ENCODE data around the gene PCDH9.

PCDH9 gene

GRCh38 chr13:66994517-66995202 lies 235.5 kb downstream of the PCDH9 start:
- no peaks in the 10 kb centered on the region for H3K36me3 ChIP-seq (ENCODE audit: control insufficient read depth in 1 of 2, insufficient read depth in 2 of 2, low read length in 2 of 2)
- peak overlapping the region; percentile 13 to 52 for H3K4me3 ChIP-seq (ENCODE audit: low read depth in 1 of 2, low read length in 2 of 2)
- H3K9me3 ChIP-seq (ENCODE audit: control insufficient read depth in 1 of 2, low read length in 2 of 2) = no peaks in the 10 kb centered on the region
- no peaks in the 10 kb centered on the region for H3K27me3 ChIP-seq (ENCODE audit: control insufficient read depth in 1 of 2, insufficient read depth in 2 of 2, low read length in 2 of 2)
- H3K9ac ChIP-seq (ENCODE audit: low read depth in 1 of 2, low read length in 2 of 2) = no peak overlapping the region
- peaks cover 0 to 3% of the 10 kb centered on the region in 2 donors for H3K4me1 ChIP-seq (ENCODE audit: control insufficient read depth in 1 of 2, insufficient read depth in 2 of 2, low read length in 2 of 2)
- H3K27ac ChIP-seq (ENCODE audit: low read depth, low read length) = no peak overlapping the region

GRCh38 chr13:66994097-66994496 lies 236.0 kb downstream of the PCDH9 start:
- Histone ChIP-seq H3K27ac (ENCODE audit: low read depth, low read length) (no peak overlapping the region), H3K9me3 (ENCODE audit: control insufficient read depth in 1 of 2, low read length in 2 of 2) (no peaks in the 10 kb centered on the region), H3K36me3 (ENCODE audit: control insufficient read depth in 1 of 2, insufficient read depth in 2 of 2, low read length in 2 of 2) (no peaks in the 10 kb centered on the region), H3K4me1 (ENCODE audit: control insufficient read depth in 1 of 2, insufficient read depth in 2 of 2, low read length in 2 of 2) (peaks cover 0 to 3% of the 10 kb centered on the region in 2 donors), H3K4me3 (ENCODE audit: low read depth in 1 of 2, low read length in 2 of 2) (peak overlapping the region; percentile 13 to 52), H3K27me3 (ENCODE audit: control insufficient read depth in 1 of 2, insufficient read depth in 2 of 2, low read length in 2 of 2) (no peaks in the 10 kb centered on the region), H3K9ac (ENCODE audit: low read depth in 1 of 2, low read length in 2 of 2) (no peak overlapping the region)

- Histone ChIP-seq H3K27me3 (ENCODE audit: control insufficient read depth in 1 of 2, insufficient read depth in 2 of 2, low read length in 2 of 2) (no peaks in the 10 kb centered on the region), H3K9ac (ENCODE audit: low read depth in 1 of 2, low read length in 2 of 2) (no peak overlapping the region), H3K36me3 (ENCODE audit: control insufficient read depth in 1 of 2, insufficient read depth in 2 of 2, low read length in 2 of 2) (no peaks in the 10 kb centered on the region), H3K27ac (ENCODE audit: low read depth, low read length) (no peak overlapping the region), H3K4me3 (ENCODE audit: low read depth in 1 of 2, low read length in 2 of 2) (no peak overlapping the region), H3K4me1 (ENCODE audit: control insufficient read depth in 1 of 2, insufficient read depth in 2 of 2, low read length in 2 of 2) (peaks cover 0 to 3% of the 10 kb centered on the region in 2 donors), H3K9me3 (ENCODE audit: control insufficient read depth in 1 of 2, low read length in 2 of 2) (no peaks in the 10 kb centered on the region)
Measured at GRCh38 chr13:66992719-66993118, 237.4 kb downstream of the PCDH9 start.

GRCh38 chr13:66992183-66992582 lies 238.0 kb downstream of the PCDH9 start:
- no peaks in the 10 kb centered on the region for H3K27me3 ChIP-seq (ENCODE audit: control insufficient read depth in 1 of 2, insufficient read depth in 2 of 2, low read length in 2 of 2)
- H3K9me3 ChIP-seq (ENCODE audit: control insufficient read depth in 1 of 2, low read length in 2 of 2) = no peaks in the 10 kb centered on the region
- H3K36me3 ChIP-seq (ENCODE audit: control insufficient read depth in 1 of 2, insufficient read depth in 2 of 2, low read length in 2 of 2) = no peaks in the 10 kb centered on the region
- no peak overlapping the region for H3K4me3 ChIP-seq (ENCODE audit: low read depth in 1 of 2, low read length in 2 of 2)
- peaks cover 0 to 3% of the 10 kb centered on the region in 2 donors for H3K4me1 ChIP-seq (ENCODE audit: control insufficient read depth in 1 of 2, insufficient read depth in 2 of 2, low read length in 2 of 2)
- H3K27ac ChIP-seq (ENCODE audit: low read depth, low read length) = no peak overlapping the region
- no peak overlapping the region for H3K9ac ChIP-seq (ENCODE audit: low read depth in 1 of 2, low read length in 2 of 2)

- Histone ChIP-seq H3K27ac (ENCODE audit: low read depth, low read length) (no peak overlapping the region), H3K9me3 (ENCODE audit: control insufficient read depth in 1 of 2, low read length in 2 of 2) (no peaks in the 10 kb centered on the region), H3K27me3 (ENCODE audit: control insufficient read depth in 1 of 2, insufficient read depth in 2 of 2, low read length in 2 of 2) (no peaks in the 10 kb centered on the region), H3K36me3 (ENCODE audit: control insufficient read depth in 1 of 2, insufficient read depth in 2 of 2, low read length in 2 of 2) (no peaks in the 10 kb centered on the region), H3K4me3 (ENCODE audit: low read depth in 1 of 2, low read length in 2 of 2) (no peak overlapping the region), H3K4me1 (ENCODE audit: control insufficient read depth in 1 of 2, insufficient read depth in 2 of 2, low read length in 2 of 2) (no peaks in the 10 kb centered on the region), H3K9ac (ENCODE audit: low read depth in 1 of 2, low read length in 2 of 2) (no peak overlapping the region)
Measured at GRCh38 chr13:66984241-66984640, 245.9 kb downstream of the PCDH9 start.

GRCh38 chr13:66981912-66982311 lies 248.2 kb downstream of the PCDH9 start:
- Histone ChIP-seq H3K9me3 (ENCODE audit: control insufficient read depth in 1 of 2, low read length in 2 of 2) (no peaks in the 10 kb centered on the region), H3K4me3 (ENCODE audit: low read depth in 1 of 2, low read length in 2 of 2) (no peak overlapping the region), H3K4me1 (ENCODE audit: control insufficient read depth in 1 of 2, insufficient read depth in 2 of 2, low read length in 2 of 2) (no peaks in the 10 kb centered on the region), H3K27ac (ENCODE audit: low read depth, low read length) (no peak overlapping the region), H3K27me3 (ENCODE audit: control insufficient read depth in 1 of 2, insufficient read depth in 2 of 2, low read length in 2 of 2) (no peaks in the 10 kb centered on the region), H3K36me3 (ENCODE audit: control insufficient read depth in 1 of 2, insufficient read depth in 2 of 2, low read length in 2 of 2) (no peaks in the 10 kb centered on the region), H3K9ac (ENCODE audit: low read depth in 1 of 2, low read length in 2 of 2) (no peak overlapping the region)

- Histone ChIP-seq H3K4me1 (ENCODE audit: control insufficient read depth in 1 of 2, insufficient read depth in 2 of 2, low read length in 2 of 2) (no peaks in the 10 kb centered on the region), H3K9ac (ENCODE audit: low read depth in 1 of 2, low read length in 2 of 2) (no peak overlapping the region), H3K9me3 (ENCODE audit: control insufficient read depth in 1 of 2, low read length in 2 of 2) (no peaks in the 10 kb centered on the region), H3K27me3 (ENCODE audit: control insufficient read depth in 1 of 2, insufficient read depth in 2 of 2, low read length in 2 of 2) (no peaks in the 10 kb centered on the region), H3K36me3 (ENCODE audit: control insufficient read depth in 1 of 2, insufficient read depth in 2 of 2, low read length in 2 of 2) (no peaks in the 10 kb centered on the region), H3K27ac (ENCODE audit: low read depth, low read length) (no peak overlapping the region), H3K4me3 (ENCODE audit: low read depth in 1 of 2, low read length in 2 of 2) (no peak overlapping the region)
Measured at GRCh38 chr13:66977161-66977560, 253.0 kb downstream of the PCDH9 start.

- no peaks in the 10 kb centered on the region for H3K27me3 ChIP-seq (ENCODE audit: control insufficient read depth in 1 of 2, insufficient read depth in 2 of 2, low read length in 2 of 2)
- H3K36me3 ChIP-seq (ENCODE audit: control insufficient read depth in 1 of 2, insufficient read depth in 2 of 2, low read length in 2 of 2) = no peaks in the 10 kb centered on the region
- H3K9ac ChIP-seq (ENCODE audit: low read depth in 1 of 2, low read length in 2 of 2) = no peak overlapping the region
- H3K4me3 ChIP-seq (ENCODE audit: low read depth in 1 of 2, low read length in 2 of 2) = no peak overlapping the region
- H3K27ac ChIP-seq (ENCODE audit: low read depth, low read length) = no peak overlapping the region
- no peaks in the 10 kb centered on the region for H3K9me3 ChIP-seq (ENCODE audit: control insufficient read depth in 1 of 2, low read length in 2 of 2)
- H3K4me1 ChIP-seq (ENCODE audit: control insufficient read depth in 1 of 2, insufficient read depth in 2 of 2, low read length in 2 of 2) = no peaks in the 10 kb centered on the region
Measured at GRCh38 chr13:66974889-66975288, 255.2 kb downstream of the PCDH9 start.

GRCh38 chr13:66974174-66974573 lies 256.0 kb downstream of the PCDH9 start:
- Histone ChIP-seq H3K36me3 (ENCODE audit: control insufficient read depth in 1 of 2, insufficient read depth in 2 of 2, low read length in 2 of 2) (no peaks in the 10 kb centered on the region), H3K9ac (ENCODE audit: low read depth in 1 of 2, low read length in 2 of 2) (no peak overlapping the region), H3K4me1 (ENCODE audit: control insufficient read depth in 1 of 2, insufficient read depth in 2 of 2, low read length in 2 of 2) (no peaks in the 10 kb centered on the region), H3K27ac (ENCODE audit: low read depth, low read length) (no peak overlapping the region), H3K27me3 (ENCODE audit: control insufficient read depth in 1 of 2, insufficient read depth in 2 of 2, low read length in 2 of 2) (no peaks in the 10 kb centered on the region), H3K4me3 (ENCODE audit: low read depth in 1 of 2, low read length in 2 of 2) (no peak overlapping the region), H3K9me3 (ENCODE audit: control insufficient read depth in 1 of 2, low read length in 2 of 2) (no peaks in the 10 kb centered on the region)

GRCh38 chr13:66972659-66973058 lies 257.5 kb downstream of the PCDH9 start:
- no peaks in the 10 kb centered on the region for H3K9me3 ChIP-seq (ENCODE audit: control insufficient read depth in 1 of 2, low read length in 2 of 2)
- H3K4me3 ChIP-seq (ENCODE audit: low read depth in 1 of 2, low read length in 2 of 2) = no peak overlapping the region
- no peak overlapping the region for H3K27ac ChIP-seq (ENCODE audit: low read depth, low read length)
- H3K36me3 ChIP-seq (ENCODE audit: control insufficient read depth in 1 of 2, insufficient read depth in 2 of 2, low read length in 2 of 2) = no peaks in the 10 kb centered on the region
- H3K4me1 ChIP-seq (ENCODE audit: control insufficient read depth in 1 of 2, insufficient read depth in 2 of 2, low read length in 2 of 2) = no peaks in the 10 kb centered on the region
- no peaks in the 10 kb centered on the region for H3K27me3 ChIP-seq (ENCODE audit: control insufficient read depth in 1 of 2, insufficient read depth in 2 of 2, low read length in 2 of 2)
- no peak overlapping the region for H3K9ac ChIP-seq (ENCODE audit: low read depth in 1 of 2, low read length in 2 of 2)
